ENCODE measurements around the gene IL20. TPM values are rescaled to one million over a fixed set of nuclear protein-coding genes. Genes with fewer than 3 reads are reported as not detected.

The IL20 gene
- total and polyA plus RNA-seq, 3 donors from 2014 or later = 0.37 to 0.43 TPM; not detected in 1

- H3K9me3 ChIP-seq = no peaks in the 10 kb centered on the region
- H3K27ac ChIP-seq = no peak within 1 kb of the TSS
- TF ChIP-seq, protein P1, sequence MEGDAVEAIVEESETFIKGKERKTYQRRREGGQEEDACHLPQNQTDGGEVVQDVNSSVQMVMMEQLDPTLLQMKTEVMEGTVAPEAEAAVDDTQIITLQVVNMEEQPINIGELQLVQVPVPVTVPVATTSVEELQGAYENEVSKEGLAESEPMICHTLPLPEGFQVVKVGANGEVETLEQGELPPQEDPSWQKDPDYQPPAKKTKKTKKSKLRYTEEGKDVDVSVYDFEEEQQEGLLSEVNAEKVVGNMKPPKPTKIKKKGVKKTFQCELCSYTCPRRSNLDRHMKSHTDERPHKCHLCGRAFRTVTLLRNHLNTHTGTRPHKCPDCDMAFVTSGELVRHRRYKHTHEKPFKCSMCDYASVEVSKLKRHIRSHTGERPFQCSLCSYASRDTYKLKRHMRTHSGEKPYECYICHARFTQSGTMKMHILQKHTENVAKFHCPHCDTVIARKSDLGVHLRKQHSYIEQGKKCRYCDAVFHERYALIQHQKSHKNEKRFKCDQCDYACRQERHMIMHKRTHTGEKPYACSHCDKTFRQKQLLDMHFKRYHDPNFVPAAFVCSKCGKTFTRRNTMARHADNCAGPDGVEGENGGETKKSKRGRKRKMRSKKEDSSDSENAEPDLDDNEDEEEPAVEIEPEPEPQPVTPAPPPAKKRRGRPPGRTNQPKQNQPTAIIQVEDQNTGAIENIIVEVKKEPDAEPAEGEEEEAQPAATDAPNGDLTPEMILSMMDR (IDR thresholded peaks at IDR 0.05) = no peak
- no peaks in the 10 kb centered on the region for H3K27me3 ChIP-seq
- DNase-seq = no peak
- 87 to 98% methylated on average over 4 of the region's 4 CpGs for WGBS, 2 donors
- no peaks in the 10 kb centered on the region for H3K36me3 ChIP-seq (ENCODE audit: low read depth, missing control alignments)
- H3K4me3 ChIP-seq = no peak within 1 kb of the TSS
- no peaks in the 10 kb centered on the region for H3K4me1 ChIP-seq
- intact Hi-C loops (cut with DNase I; ENCODE audit: low total_unique reads) = no loop called here
These were observed 31.8 kb downstream of the IL20 start, which contains the start of gene IL24 for GRCh38 chr1:206897175-206897574. Gene IL24 (plus strand): TSS chr1:206897443. CDS start chr1:206897833, 390 bp downstream.

DNA sequence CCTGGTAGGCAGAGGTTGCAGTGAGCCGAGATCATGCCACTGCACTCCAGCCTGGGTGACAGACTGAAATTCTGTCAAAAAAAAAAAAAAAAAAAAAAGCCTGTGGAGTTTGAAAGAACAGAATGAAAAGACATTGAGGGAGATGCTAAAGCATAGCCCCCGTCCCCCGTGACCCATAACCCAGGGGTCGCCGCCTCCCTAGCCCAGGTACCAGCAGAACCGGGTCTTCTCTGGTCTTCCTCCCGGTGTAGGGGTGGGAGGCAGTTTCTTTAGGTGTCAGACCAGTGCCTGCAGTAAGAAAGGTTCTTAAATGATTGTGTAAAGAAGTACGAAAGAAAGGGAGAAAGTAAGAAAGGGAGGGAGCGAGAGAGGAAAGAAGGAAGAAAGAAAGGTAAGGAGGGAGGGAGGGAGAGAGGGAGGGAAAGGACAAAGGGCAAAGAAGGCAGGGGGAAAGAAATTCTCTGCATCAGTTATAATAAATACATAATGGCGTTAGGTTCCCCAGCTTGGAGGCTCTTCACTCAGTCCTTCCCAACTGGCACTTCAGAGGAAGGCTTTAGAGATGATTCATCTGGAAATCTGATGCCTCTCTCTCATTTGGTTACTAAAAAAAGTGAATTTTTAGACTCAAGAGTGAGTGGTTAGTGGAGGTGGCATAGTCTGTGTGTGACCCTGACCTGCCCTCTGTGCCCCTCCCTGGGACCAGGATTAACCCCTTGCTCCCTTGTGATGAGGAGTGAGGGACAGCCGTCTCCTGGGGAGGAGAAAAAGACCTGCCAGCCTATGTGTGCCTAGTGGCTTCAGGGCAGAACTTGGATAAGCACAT, 32.9 kb downstream of the IL20 start:
- Histone ChIP-seq H3K4me3 (no peak overlapping the region), H3K4me1 (no peaks in the 10 kb centered on the region), H3K36me3 (ENCODE audit: low read depth, missing control alignments) (no peaks in the 10 kb centered on the region), H3K27ac (no peak overlapping the region), H3K9me3 (no peaks in the 10 kb centered on the region), H3K27me3 (no peaks in the 10 kb centered on the region)
- 80% methylated on average over 10 to 11 of the region's 11 CpGs for WGBS, 2 donors
- intact Hi-C loops (cut with DNase I; ENCODE audit: low total_unique reads) = no loop called here
- DNase-seq = no peak
- no peak for TF ChIP-seq POLR2A (IDR thresholded peaks at IDR 0.05)
- TF ChIP-seq, protein P1 (IDR thresholded peaks at IDR 0.05) = no peak

DNA sequence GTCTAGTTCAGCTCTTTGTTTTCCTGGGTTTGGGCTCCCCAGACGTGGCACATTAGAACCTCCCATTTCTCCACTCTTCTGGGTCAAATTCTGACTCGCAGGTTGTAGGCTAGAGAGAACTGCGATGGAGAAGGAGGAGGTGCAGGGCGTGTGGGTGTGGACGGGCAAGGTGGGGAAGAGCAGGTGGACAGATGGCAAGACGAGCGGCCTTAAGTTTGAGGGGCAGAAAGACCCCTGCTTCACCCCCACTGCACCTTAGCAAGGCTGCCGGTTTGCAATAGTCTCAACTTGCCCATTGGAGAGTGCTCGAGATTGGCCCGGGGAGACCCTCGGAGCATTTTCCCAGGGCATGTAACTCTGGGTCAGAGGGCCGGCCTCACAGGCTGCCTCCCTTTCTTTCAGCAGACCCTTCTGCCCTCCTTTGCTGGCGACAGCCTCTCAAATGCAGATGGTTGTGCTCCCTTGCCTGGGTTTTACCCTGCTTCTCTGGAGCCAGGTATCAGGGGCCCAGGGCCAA, 33.5 kb downstream of the IL20 start:
- H3K27ac ChIP-seq = no peak overlapping the region
- no peaks in the 10 kb centered on the region for H3K4me1 ChIP-seq
- no peak overlapping the region for H3K4me3 ChIP-seq
- DNase-seq = no peak
- no peaks in the 10 kb centered on the region for H3K36me3 ChIP-seq (ENCODE audit: low read depth, missing control alignments)
- intact Hi-C loops (cut with DNase I; ENCODE audit: low total_unique reads) = no loop called here
- WGBS, 2 donors = 82 to 93% methylated on average over 12 to 13 of the region's 13 CpGs
- no peaks in the 10 kb centered on the region for H3K27me3 ChIP-seq
- TF ChIP-seq POLR2A (IDR thresholded peaks at IDR 0.05) = no peak
- TF ChIP-seq, protein P1 (IDR thresholded peaks at IDR 0.05) = no peak
- no peaks in the 10 kb centered on the region for H3K9me3 ChIP-seq

- Histone ChIP-seq H3K4me3 (no peak overlapping the region), H3K27me3 (no peaks in the 10 kb centered on the region), H3K27ac (no peak overlapping the region), H3K36me3 (ENCODE audit: low read depth, missing control alignments) (no peaks in the 10 kb centered on the region), H3K9me3 (no peaks in the 10 kb centered on the region), H3K4me1 (no peaks in the 10 kb centered on the region)
- no peak for DNase-seq
- intact Hi-C loops (cut with DNase I; ENCODE audit: low total_unique reads) = no loop called here
- WGBS, 2 donors = 60 to 65% methylated on average over 5 of the region's 5 CpGs
- TF ChIP-seq, protein P1 (IDR thresholded peaks at IDR 0.05) = no peak
- TF ChIP-seq POLR2A (IDR thresholded peaks at IDR 0.05) = no peak
These were observed 34.3 kb downstream of the IL20 start for GRCh38 chr1:206899717-206900116.

All from testis (tissue), 3 donors.